ENCODE data around the gene C2CD4A. TPM values are rescaled to one million over a fixed set of nuclear protein-coding genes. Genes with fewer than 3 reads are reported as not detected.

The C2CD4A gene
- polyA plus RNA-seq, 2 of the 4 experiments (the other 2 are of a cell fraction) = 0.32 TPM; not detected in 1

- peak; percentile 29 to 81 for DNase-seq (ENCODE audit: low read depth in 1 of 2, low spot score in 1 of 2)
- Histone ChIP-seq H3K4me1 (peaks cover 26% of the 10 kb centered on the region), H3K4me2 (peak overlapping the region; percentile 71), H3K4me3 (peak overlapping the region; percentile 58), H3K27ac (peak overlapping the region; percentile 70 to 80), H3K9me3 (no peaks in the 10 kb centered on the region)
- WGBS (ENCODE audit: missing lambda C conversion rate) = 2% methylated on average over 7 of the region's 103 CpGs
- peak; percentile 77 to 88 for ATAC-seq
- CTCF ChIA-PET = interaction anchor here (0.6 to 9.9 kb wide), 19 partner anchors 5 to 239 kb away, joined by 3 to 86 read pairs (median 3); partner anchors contain the start of genes C2CD4A, C2CD4B and VPS13C
- FAIRE-seq = no peak
- POLR2A ChIA-PET = interaction anchor here (0.8 to 1.0 kb wide), 2 partner anchors 8 to 104 kb away, joined by 3 to 4 read pairs; partner anchors contain the start of gene VPS13C
- no peak for TF ChIP-seq RARB (CRISPR knock-in tag; IDR thresholded peaks at IDR 0.05)
- TF ChIP-seq EHMT2 (IDR thresholded peaks at IDR 0.05; ENCODE audit: low read depth) = no peak
- peak; percentile 78; the same call in 1 of the 2 replicates for TF ChIP-seq E2F6 (IDR thresholded peaks at IDR 0.05; ENCODE audit: borderline replicate concordance, low read depth)
- no peak for TF ChIP-seq CEBPB (IDR thresholded peaks at IDR 0.05)
- peak in 1 of 2 experiments; percentile 76; a peak in 3 of 5 replicates for TF ChIP-seq JUN (IDR thresholded peaks at IDR 0.05)
- peak; percentile 47; the same call in 1 of the 2 replicates for TF ChIP-seq PHF8 (IDR thresholded peaks at IDR 0.05; ENCODE audit: borderline replicate concordance, low read depth)
- TF ChIP-seq CTCF (IDR thresholded peaks at IDR 0.05) = peak; percentile 33; the same call in 2 of the 3 replicates
- TF ChIP-seq PBX3 (IDR thresholded peaks at IDR 0.05) = no peak
- TF ChIP-seq SMC3 (IDR thresholded peaks at IDR 0.05) = peak; percentile 39; the same call in 1 of the 3 replicates
- no peak for TF ChIP-seq NFE2L2 (conservative IDR thresholded peaks at IDR 0.05; ENCODE audit: low read length)
- peak; percentile 79 for TF ChIP-seq MAX (IDR thresholded peaks at IDR 0.05)
- TF ChIP-seq CHD2 (IDR thresholded peaks at IDR 0.05; ENCODE audit: low read length, partially characterized antibody) = no peak
- peak in 1 of 2 experiments; percentile 38; a peak in 2 of 5 replicates for TF ChIP-seq RAD21 (conservative IDR thresholded peaks at IDR 0.05 in 1 of 2, IDR thresholded peaks at IDR 0.05 in 1 of 2)
- TF ChIP-seq POLR2AphosphoS2 (conservative IDR thresholded peaks at IDR 0.05; ENCODE audit: low read length) = no peak
- TF ChIP-seq KDM5A (IDR thresholded peaks at IDR 0.05) = no peak
- peak; percentile 49; the same call in 1 of the 2 replicates for TF ChIP-seq HOXB5 (CRISPR knock-in tag; IDR thresholded peaks at IDR 0.05)
These were observed 1.5 kb downstream of the C2CD4A start for GRCh38 chr15:62068071-62068809.

GRCh38 chr15:62068810-62069167 is 2.0 kb downstream of the C2CD4A start:
- Histone ChIP-seq H3K4me3 (peak overlapping the region; percentile 58), H3K27ac (peak overlapping the region; percentile 70 to 80; a peak in 5 of 6 replicates), H3K4me2 (peak overlapping the region; percentile 71), H3K9me3 (no peaks in the 10 kb centered on the region), H3K4me1 (peaks cover 23% of the 10 kb centered on the region)
- CTCF ChIA-PET = interaction anchor here (0.6 to 9.9 kb wide), 15 partner anchors 6 to 238 kb away, joined by 3 to 86 read pairs (median 3); partner anchors contain the start of genes C2CD4A and VPS13C
- POLR2A ChIA-PET = interaction anchor here (0.8 to 1.0 kb wide), 2 partner anchors 8 to 104 kb away, joined by 3 to 4 read pairs; partner anchors contain the start of gene VPS13C
- TF ChIP-seq HOXB13 (CRISPR knock-in tag; IDR thresholded peaks at IDR 0.05; ENCODE audit: low read depth) = no peak
- no peak for TF ChIP-seq HOXA7 (CRISPR knock-in tag; IDR thresholded peaks at IDR 0.05)
- no peak for TF ChIP-seq EHMT2 (IDR thresholded peaks at IDR 0.05; ENCODE audit: low read depth)
- no peak for TF ChIP-seq ZNF302 (CRISPR knock-in tag; IDR thresholded peaks at IDR 0.05)
- no peak for TF ChIP-seq MAZ (IDR thresholded peaks at IDR 0.05; ENCODE audit: borderline replicate concordance, low read depth, low read length)
- TF ChIP-seq EP300 (IDR thresholded peaks at IDR 0.05) = no peak
- no peak for TF ChIP-seq ATOH8 (CRISPR knock-in tag; IDR thresholded peaks at IDR 0.05; ENCODE audit: low read depth)
- TF ChIP-seq TFCP2L1 (CRISPR knock-in tag; IDR thresholded peaks at IDR 0.05) = no peak
- no peak for TF ChIP-seq JUN (IDR thresholded peaks at IDR 0.05)
- no peak for TF ChIP-seq RNF2 (IDR thresholded peaks at IDR 0.05; ENCODE audit: borderline replicate concordance, low read depth)
- TF ChIP-seq NPAS2 (CRISPR knock-in tag; IDR thresholded peaks at IDR 0.05; ENCODE audit: borderline replicate concordance) = no peak
- TF ChIP-seq ESRRA (IDR thresholded peaks at IDR 0.05; ENCODE audit: borderline replicate concordance, low read length) = no peak
- no peak for TF ChIP-seq RAD21 (conservative IDR thresholded peaks at IDR 0.05 in 1 of 2, IDR thresholded peaks at IDR 0.05 in 1 of 2)
- no peak for FAIRE-seq
- no peak for ATAC-seq
- 50% methylated on average over 4 of the region's 4 CpGs for WGBS (ENCODE audit: missing lambda C conversion rate)
- DNase-seq (ENCODE audit: low read depth in 1 of 2, low spot score in 1 of 2) = no peak
